Fibroblast of mammary gland (primary cell): ENCODE measurements around the gene PPIF.
A peak's percentile ranks its signal among the peaks of the same experiment; 100 is the strongest.

Experiments
- DNase-seq: peaks from one replicate; pipeline ENCODE4 v3.0.0-alpha.2; 2010; ENCODE audit warnings: low read depth
- H3K4me3 ChIP-seq: 2 replicates; pipeline ENCODE4 v1.5.1; 2011; ENCODE audit warnings: low read depth, mild to moderate bottlenecking, low read length, moderate library complexity; ENCODE audit not compliant: control insufficient read depth
- CTCF ChIP-seq: conservative IDR thresholded peaks from 2 replicates; pipeline ENCODE4 v1.5.1; 2011; ENCODE audit warnings: low read depth, low read length, inconsistent platforms; ENCODE audit not compliant: control insufficient read depth, insufficient read depth

The PPIF gene

DNA sequence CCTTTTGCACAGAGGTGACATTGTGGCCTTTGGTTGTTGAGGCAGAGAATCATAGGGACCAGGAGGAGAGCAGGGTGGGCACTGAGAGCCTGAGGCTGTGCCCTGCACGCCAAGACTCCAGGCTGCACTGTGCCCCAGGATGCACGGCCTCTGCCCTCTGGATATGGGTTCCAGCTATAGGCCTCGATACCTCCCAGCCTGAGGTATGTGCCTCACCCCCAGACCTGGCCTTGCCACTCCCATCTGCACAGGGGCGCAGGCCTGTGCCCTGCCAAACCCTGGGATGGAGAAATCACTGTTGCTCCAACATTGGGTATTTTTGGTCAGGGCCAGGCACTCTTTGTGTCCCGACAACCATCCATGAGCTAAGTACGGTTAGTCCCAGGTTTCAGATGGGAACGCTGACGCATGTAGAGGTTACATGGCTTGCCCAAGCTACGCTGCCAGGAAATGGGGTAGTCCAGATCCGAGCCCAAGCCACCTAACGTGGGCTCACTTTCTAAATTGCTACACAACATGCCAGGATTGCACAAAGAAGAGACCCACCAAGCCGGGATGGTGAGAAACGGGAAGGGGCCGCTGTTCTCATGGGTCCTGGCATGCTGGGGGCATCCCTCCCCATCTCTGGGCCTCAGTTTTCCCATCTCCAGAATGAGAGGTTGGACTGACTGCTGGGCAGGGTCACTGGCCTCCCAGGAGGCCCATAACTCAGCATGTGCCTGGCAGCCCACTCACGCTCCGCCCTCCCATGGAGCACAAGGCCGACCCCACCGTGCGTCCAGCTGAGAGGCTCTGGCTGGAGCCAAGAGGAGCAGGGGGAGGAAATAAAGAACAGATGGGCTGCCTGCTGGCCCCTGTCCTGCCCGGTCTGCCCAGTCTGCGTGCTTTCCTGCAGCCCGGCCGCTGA, 54.0 kb downstream of the PPIF start:
- TF ChIP-seq CTCF, result no peak
- peak; percentile 94 for DNase-seq
- H3K4me3 ChIP-seq, result no peak overlapping the region

- no peak overlapping the region for H3K4me3 ChIP-seq
- DNase-seq, result no peak
- TF ChIP-seq CTCF, result no peak
Observed at GRCh38 chr10:79402625-79402946, 55.3 kb downstream of the PPIF start.

DNA sequence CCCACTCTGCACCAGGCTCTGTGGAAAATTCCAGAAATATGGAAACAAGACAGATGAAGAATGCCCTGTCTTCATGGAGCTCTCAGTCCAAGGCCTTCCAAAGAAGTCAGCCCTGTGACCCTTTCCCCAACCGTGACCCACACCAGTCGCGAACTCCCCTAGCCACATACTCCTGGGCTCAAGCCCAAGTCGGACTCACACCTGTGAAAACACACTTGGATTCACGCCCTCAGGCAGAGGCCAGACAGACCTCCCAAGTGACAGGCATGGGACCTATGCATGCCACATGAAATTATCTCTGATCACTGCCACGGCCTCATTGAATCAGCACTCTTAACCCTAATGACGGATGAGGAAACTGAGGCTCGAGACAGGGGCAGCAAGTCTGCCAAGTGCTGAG, 55.7 kb downstream of the PPIF start:
- no peak for DNase-seq
- H3K4me3 ChIP-seq, result no peak overlapping the region
- TF ChIP-seq CTCF, result no peak

DNA sequence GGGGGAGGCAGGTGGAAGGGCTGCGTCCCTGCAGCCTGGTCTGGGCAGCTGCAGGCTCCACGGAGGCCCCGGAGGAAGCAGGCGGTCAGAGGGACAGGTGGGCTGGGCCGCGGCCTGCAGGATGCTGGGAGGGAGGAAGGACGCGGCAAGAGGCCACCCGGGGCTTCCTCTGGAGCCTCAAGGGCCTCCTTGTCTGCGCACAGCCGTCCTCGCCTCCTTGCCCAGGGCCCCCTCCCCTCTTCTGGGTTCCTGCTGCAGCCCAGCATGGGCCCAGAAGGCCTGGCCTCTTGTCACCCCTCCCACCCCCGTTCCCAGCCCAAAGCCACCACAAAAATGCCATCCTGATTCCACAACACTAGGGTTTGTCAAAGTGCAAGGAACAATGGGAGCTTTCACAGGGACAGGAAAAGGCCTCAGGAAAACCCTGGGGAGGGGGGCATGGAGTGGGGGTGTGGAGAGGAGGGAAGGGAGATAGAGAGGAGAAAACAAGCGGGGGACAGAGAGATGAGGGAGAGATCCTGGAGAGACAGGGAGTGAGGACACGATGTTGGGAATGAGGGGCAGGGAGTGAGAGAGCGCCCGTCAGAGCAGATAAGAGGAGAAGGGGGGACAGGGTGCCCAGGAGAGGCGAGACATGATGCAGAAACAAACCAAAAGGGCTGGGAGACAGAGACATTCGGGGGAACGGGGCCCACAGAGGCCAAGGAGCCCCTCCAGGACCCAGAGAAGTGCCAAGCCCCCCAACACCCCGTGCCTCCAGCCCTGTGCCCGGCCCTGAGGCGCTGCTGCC, 56.4 kb downstream of the PPIF start:
- no peak for TF ChIP-seq CTCF
- no peak for DNase-seq
- no peak overlapping the region for H3K4me3 ChIP-seq

DNA sequence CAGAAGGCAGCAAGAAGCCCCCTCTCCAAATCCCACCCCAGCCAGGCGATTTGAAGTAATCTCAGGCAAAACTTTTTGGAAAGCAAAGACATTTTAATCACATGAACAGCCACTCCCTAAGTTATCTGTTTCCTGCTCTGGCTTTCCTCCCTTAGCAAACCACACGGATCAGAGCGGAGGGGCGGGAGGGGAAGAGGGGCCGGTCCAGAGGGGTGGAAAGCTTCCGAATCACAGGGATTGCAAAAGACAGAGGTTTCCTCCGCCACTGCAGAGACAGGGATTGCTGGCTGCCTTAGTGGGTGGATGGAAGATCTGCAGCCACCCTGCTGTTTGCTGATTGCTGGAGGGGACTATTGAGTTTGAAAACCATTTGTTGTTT, 57.0 kb downstream of the PPIF start:
- H3K4me3 ChIP-seq, result no peak overlapping the region
- peak; percentile 90 for DNase-seq
- no peak for TF ChIP-seq CTCF

DNA sequence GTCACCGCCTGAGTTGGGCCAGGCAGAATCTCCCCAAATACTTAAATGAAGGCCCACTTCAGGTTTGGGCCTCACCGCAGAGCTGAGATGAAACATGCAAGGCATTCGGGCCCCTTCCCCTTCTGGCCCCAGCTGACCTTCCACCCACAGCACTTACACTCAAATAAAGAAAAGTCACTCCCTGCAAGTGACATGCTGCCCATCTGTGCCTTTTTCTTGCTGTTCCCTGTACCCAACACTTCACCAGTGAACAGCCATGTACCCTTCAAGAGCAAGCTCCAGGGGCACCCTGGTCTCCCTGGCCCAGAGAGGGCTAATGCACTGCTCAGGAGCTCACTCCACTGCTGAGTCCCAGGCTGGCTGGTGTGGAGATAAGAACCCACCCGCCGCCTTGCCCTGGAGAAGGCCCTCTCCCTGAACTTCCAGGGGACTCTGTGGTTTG, 57.4 kb downstream of the PPIF start:
- no peak for TF ChIP-seq CTCF
- DNase-seq, result no peak
- H3K4me3 ChIP-seq, result no peak overlapping the region
